GM19099 (cell line): ENCODE measurements around the gene MYBBP1A.

ENCODE experiments used
- POLR2A ChIP-seq: IDR thresholded peaks from 3 replicates; pipeline ENCODE4 v1.6.1; 2011; ENCODE audit warnings: low read depth; ENCODE audit not compliant: insufficient read length; ENCODE audit errors: extremely low read depth

The MYBBP1A gene

GRCh38 chr17:4501295-4501949, 53.8 kb downstream of the MYBBP1A start:
- no peak for TF ChIP-seq POLR2A

- TF ChIP-seq POLR2A = no peak
Measured at GRCh38 chr17:4500191-4500571, 55.0 kb downstream of the MYBBP1A start.

- TF ChIP-seq POLR2A = no peak
Measured at GRCh38 chr17:4499431-4500190, 55.6 kb downstream of the MYBBP1A start.

- no peak for TF ChIP-seq POLR2A
Measured at GRCh38 chr17:4498461-4499397, 56.5 kb downstream of the MYBBP1A start, which contains the start of gene SPNS2. SPNS2 (plus strand) TSS chr17:4498881; CDS start chr17:4499048, 167 bp downstream.

- no peak for TF ChIP-seq POLR2A
Measured at GRCh38 chr17:4497101-4497824, 57.9 kb downstream of the MYBBP1A start.

GRCh38 chr17:4492721-4493561, 62.2 kb downstream of the MYBBP1A start:
- TF ChIP-seq POLR2A = no peak

GRCh38 chr17:4490637-4491061, 64.5 kb downstream of the MYBBP1A start:
- TF ChIP-seq POLR2A = no peak

- TF ChIP-seq POLR2A = no peak
Measured at GRCh38 chr17:4490109-4490591, 65.0 kb downstream of the MYBBP1A start.

- no peak for TF ChIP-seq POLR2A
Measured at GRCh38 chr17:4488989-4489595, 66.1 kb downstream of the MYBBP1A start.
